GM21786 (cell line): ENCODE measurements around the gene TMEM208.

Experiments used
- ATAC-seq: cut with Tn5 transposase; IDR thresholded peaks from one replicate; pipeline ENCODE4 v1.9.1; 2021; ENCODE audit not compliant: unreplicated experiment

Gene TMEM208

DNA sequence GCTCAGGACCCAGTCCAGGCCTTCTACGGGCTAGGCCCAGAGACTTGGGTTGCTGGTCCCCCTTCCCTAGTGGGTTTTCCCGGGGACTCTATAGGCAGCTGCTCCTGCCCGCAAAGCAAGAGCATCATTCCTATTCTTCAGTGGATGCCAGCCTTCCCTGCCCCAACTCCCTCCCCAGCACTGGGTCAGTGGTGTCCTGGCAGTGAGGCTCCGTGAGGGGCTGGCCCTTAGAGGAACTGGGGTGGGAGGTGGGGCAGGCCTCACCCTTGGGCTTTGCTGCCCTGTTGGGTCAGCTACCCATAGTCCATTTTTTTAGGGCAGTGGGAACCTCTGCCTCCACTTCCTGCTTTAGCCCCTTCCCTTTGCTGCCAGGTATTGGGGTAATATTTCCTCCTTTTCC lies 44.5 kb downstream of the TMEM208 start:
- no peak for ATAC-seq

DNA sequence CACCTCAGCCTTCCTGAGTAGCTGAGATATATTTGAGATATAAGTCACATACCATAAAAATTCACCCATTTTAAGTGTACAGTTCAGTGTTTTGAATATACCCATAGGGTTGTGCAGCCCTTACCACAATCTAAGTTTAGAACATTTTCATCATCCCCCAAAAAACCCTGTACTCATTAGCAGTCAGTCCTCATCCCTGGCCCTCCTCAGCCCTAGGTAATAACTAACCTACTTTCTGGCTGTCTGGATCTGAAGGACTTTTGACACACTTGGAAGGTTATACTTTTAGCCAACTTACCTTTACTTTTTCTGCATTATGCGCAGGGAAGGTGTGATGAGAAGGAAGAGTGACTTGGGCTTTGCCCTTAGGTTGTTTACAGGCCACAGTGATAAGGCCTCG lies 48.4 kb downstream of the TMEM208 start:
- no peak for ATAC-seq

DNA sequence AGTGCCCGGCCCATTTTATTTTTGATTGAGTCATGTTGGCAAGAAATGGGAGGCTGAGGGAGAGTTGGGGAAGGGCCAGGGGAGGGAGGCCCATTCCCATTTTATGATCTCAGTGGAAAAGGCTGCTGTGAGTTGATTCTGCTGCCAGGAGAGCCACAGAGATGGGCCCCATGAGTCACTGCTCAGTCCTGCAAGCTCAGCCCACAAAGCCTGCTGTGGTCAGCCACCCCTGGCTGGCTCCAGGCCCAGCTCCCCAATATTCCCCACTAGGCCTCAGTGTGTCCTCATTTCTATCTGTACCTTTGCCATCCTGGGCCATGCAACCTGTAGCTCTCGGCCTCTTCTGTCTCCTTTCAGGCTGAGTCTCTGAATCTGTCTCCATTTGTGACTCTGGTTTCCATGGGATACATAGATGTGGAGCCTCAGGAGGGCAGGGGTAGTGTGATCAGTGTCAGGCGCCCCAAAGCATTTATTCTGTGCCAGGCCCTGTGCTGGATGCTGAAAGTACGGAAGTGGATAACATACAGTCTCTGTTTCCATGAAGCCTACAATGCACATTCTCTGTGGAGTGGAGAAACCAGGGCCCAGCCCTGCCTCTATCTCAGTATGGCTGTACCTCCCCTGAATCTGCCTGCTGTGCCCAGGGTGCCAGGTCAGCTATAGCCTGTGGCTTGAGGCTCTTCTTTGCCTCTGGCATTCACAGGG lies 50.5 kb downstream of the TMEM208 start:
- ATAC-seq, result no peak

DNA sequence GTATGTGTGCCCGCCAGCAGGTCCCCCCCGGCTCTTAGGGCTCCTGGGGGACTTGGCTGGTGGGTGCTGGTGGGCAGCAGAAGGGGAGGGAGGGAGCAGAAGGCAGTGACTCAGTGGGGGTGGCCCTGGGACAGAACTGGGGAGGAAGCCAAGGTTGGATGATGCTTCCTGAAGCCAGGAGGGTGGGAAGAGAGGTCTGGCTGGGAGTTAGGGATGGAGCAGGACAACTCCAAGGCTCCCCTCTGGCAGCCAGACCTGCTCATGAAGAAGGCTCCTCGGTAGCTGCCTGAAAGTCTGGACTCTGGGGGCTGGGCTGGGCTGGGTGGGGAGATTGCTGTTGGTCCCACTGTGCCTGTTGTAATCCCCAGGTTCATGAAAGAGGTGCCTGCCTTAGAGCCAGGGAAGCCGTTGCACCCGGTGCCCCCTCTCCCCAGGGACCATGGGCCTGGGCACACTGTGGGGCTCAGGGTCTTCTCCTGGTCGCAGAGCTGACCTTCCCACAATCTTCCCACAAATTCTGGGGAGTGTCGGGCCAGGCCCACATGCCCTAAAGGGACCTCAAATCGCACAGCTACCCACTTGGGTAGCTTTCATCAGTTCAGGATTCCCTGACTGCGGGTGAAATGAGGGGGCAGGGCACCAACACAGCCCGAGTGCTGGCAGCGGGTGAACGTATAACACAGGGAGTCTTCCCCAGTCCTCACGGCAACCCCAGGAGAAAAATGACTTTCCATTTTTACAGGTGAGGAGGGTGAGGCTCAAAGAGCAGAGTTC lies 51.3 kb downstream of the TMEM208 start:
- no peak for ATAC-seq
